Adipocyte (in vitro differentiated cells): ENCODE results near the gene TMPRSS9.
"Not testable (repeated sequence)": the region's sequence is repeated elsewhere in the genome, so short reads cannot be mapped to it uniquely, and the experiment has no call there.

Experiments
- DNase-seq: peaks from one replicate; pipeline ENCODE4 v3.0.0-alpha.2; 2015; ENCODE audit warnings: low read depth
- H3K27me3 ChIP-seq: replicated peaks from 2 replicates; pipeline ENCODE4 v1.7.0; 2013; ENCODE audit warnings: mild to moderate bottlenecking, low read length, moderate library complexity; ENCODE audit not compliant: control insufficient read depth, insufficient read depth
- H3K36me3 ChIP-seq: 2 replicates; pipeline ENCODE4 v1.7.0; 2013; ENCODE audit warnings: low read length, mild to moderate bottlenecking, moderate library complexity; ENCODE audit not compliant: control insufficient read depth, insufficient read depth, severe bottlenecking
- H3K4me1 ChIP-seq: 2 replicates; pipeline ENCODE4 v1.7.0; 2013; ENCODE audit warnings: mild to moderate bottlenecking, low read length, moderate library complexity; ENCODE audit not compliant: control insufficient read depth, insufficient read depth
- H3K4me3 ChIP-seq: 2 replicates; pipeline ENCODE4 v1.7.0; 2013; ENCODE audit warnings: mild to moderate bottlenecking, low read length, moderate library complexity
- H3K9ac ChIP-seq: 2 replicates; pipeline ENCODE4 v1.7.0; 2013; ENCODE audit warnings: mild to moderate bottlenecking, low read length, moderate library complexity
- H3K9me3 ChIP-seq: 2 replicates; pipeline ENCODE4 v1.7.0; 2013; ENCODE audit warnings: mild to moderate bottlenecking, low read length, moderate library complexity; ENCODE audit not compliant: control insufficient read depth

The TMPRSS9 gene

DNA sequence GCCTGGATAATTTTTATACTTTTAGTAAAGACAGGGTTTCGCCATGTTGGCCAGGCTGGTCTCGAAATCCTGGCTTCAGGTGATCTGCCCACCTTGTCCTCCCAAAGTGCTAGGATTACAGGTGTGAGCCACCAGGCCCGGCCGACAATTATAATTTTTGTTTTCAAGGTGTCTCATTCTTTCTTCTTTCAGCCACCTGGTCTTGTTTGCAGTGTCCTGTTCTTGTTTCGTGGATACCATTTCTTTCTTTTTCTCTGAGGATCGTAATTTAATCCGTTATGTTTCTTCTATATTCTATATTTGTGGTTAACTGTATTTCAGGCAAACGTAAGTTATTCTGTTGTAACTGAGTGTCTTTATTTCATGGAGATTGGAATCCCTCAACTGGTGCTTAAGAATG is 51.6 kb downstream of the TMPRSS9 start:
- Histone ChIP-seq H3K9me3 (peaks cover 17% of the 10 kb centered on the region), H3K9ac (no peak overlapping the region), H3K4me3 (no peak overlapping the region), H3K4me1 (no peaks in the 10 kb centered on the region), H3K27me3 (peaks cover 10% of the 10 kb centered on the region), H3K36me3 (no peaks in the 10 kb centered on the region)
- no peak for DNase-seq

DNA sequence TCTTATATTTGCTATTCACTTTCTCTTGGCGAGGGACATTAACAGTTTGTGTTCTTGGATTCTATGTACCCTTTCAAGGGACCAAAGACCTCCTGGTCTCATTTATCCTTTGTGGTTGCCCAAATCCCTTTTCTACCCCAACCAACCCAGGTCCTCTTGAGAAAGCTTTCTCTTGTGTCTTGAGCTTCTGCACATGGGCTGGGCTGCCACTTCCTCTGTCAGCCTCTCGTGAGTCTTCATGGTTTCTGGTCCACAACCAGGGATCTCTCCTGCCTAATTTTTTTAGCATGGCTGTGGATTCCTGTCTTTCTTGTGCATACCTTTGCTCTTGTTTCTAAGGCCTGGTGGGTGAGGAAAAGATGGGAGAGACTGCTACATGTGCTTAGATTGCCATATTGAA is 52.4 kb downstream of the TMPRSS9 start:
- Histone ChIP-seq H3K4me3 (no peak overlapping the region), H3K4me1 (no peaks in the 10 kb centered on the region), H3K36me3 (no peaks in the 10 kb centered on the region), H3K9ac (no peak overlapping the region), H3K27me3 (peaks cover 10% of the 10 kb centered on the region), H3K9me3 (peaks cover 17% of the 10 kb centered on the region)
- no peak for DNase-seq

DNA sequence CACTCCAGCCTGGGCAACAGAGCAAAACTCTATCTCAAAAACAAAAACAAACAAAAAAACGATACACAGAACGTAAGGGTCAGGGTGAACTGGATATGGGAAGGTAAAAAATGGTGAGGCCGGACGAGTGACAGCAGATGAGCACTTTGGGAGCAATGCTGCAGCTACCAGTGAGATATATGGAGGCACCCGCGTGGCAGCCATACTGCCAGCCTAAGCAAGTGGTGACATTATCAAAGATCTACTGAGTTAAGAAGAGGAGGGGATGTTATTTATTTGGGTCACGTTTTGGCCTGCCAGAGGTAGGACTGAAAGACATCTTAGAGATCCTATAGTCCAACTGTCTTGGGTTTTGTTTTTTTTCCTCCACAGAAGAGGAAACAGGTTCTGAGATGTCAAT is 53.1 kb downstream of the TMPRSS9 start:
- Histone ChIP-seq H3K9me3 (peaks cover 17% of the 10 kb centered on the region), H3K36me3 (peaks cover 3% of the 10 kb centered on the region), H3K4me1 (no peaks in the 10 kb centered on the region), H3K4me3 (no peak overlapping the region), H3K27me3 (peaks cover 10% of the 10 kb centered on the region), H3K9ac (no peak overlapping the region)
- DNase-seq = no peak

DNA sequence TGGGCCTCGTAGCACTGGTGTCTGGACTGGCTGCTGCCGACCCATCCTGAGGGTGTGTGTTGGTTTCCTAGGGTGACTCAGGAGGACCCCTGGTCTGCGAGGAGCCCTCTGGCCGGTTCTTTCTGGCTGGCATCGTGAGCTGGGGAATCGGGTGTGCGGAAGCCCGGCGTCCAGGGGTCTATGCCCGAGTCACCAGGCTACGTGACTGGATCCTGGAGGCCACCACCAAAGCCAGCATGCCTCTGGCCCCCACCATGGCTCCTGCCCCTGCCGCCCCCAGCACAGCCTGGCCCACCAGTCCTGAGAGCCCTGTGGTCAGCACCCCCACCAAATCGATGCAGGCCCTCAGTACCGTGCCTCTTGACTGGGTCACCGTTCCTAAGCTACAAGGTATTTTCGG is 53.6 kb downstream of the TMPRSS9 start:
- H3K27me3 ChIP-seq = peaks cover 10% of the 10 kb centered on the region
- no peaks in the 10 kb centered on the region for H3K4me1 ChIP-seq
- DNase-seq = no peak
- H3K9me3 ChIP-seq = peaks cover 17% of the 10 kb centered on the region
- H3K4me3 ChIP-seq = no peak overlapping the region
- peaks cover 3% of the 10 kb centered on the region for H3K36me3 ChIP-seq
- no peak overlapping the region for H3K9ac ChIP-seq

DNA sequence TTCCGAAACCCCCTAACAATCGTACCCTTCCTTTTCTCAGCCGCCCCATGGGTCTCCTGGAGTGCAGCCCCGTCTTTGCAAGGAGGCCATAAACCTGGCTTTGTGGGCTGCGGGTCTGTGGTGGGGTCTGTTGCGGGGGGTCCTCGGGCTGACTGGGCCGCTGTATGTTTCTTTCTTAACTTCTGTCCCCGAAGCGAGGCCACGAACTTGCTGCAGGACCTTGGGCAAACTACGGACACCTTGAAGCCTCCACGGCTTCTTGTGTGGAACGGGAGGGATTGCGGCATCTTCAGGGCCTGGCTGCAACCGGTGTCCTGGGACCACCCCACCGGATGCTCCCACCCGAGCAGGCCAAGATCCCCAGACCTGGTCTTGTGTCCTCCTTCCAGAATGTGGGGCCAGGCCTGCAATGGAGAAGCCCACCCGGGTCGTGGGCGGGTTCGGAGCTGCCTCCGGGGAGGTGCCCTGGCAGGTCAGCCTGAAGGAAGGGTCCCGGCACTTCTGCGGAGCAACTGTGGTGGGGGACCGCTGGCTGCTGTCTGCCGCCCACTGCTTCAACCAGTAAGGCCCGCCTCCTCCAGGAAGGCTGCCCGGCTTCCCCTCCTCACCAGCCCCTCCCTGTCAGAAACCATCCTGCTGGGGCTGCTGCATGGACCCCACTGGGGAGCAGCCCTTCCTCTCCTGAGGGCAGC is 55.4 kb downstream of the TMPRSS9 start:
- Histone ChIP-seq H3K9me3 (peaks cover 7% of the 10 kb centered on the region), H3K4me3 (no peak overlapping the region), H3K27me3 (no peaks in the 10 kb centered on the region), H3K36me3 (peaks cover 4% of the 10 kb centered on the region), H3K4me1 (no peaks in the 10 kb centered on the region), H3K9ac (no peak overlapping the region)
- DNase-seq = no peak

DNA sequence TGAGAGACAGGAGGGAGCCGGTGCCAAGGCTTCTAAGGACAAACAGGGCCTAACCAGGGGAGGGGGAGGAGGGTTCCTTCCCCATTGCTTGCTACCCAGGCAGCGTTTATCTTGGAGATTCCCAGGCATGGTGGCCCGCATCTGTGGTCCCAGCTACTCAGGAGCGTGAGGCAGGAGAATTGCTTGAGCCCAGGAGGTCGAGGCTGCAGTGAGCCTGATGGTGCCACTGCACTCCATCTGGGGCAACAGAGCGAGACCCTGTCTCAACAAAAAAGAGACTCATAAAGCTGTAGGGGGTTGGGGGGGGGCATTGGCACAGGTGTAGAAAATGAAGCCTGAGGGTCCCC is 55.9 kb downstream of the TMPRSS9 start:
- Histone ChIP-seq H3K4me3 (no peak overlapping the region), H3K9ac (no peak overlapping the region), H3K27me3 (no peaks in the 10 kb centered on the region), H3K4me1 (no peaks in the 10 kb centered on the region), H3K9me3 (peaks cover 7% of the 10 kb centered on the region), H3K36me3 (peaks cover 6% of the 10 kb centered on the region)
- no peak for DNase-seq

DNA sequence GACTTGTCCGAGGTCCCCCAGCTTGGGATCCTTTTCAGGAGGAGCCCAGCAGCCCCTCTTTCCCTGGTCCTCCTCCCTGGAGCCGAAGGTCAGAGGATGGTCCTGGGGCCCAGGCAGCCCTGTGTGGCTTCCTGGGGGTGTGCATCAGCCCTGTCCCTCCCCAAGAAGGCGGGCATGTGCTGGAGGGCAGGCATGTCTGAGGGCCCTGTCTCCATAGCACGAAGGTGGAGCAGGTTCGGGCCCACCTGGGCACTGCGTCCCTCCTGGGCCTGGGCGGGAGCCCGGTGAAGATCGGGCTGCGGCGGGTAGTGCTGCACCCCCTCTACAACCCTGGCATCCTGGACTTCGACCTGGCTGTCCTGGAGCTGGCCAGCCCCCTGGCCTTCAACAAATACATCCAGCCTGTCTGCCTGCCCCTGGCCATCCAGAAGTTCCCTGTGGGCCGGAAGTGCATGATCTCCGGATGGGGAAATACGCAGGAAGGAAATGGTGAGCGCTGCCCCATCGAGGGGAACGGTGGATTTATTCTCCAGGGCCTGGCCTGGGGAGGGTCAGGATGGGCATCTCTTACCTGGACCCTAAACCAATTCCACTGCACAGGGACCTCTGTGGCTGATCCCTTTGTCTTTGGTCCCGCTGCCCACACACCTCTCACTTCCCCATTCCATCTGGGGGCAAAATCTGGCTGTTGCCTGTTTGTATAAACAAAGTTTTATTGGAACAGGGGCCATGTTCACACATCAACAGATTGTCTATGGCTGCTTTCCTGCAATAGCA is 56.4 kb downstream of the TMPRSS9 start:
- no peak for DNase-seq
- no peaks in the 10 kb centered on the region for H3K27me3 ChIP-seq
- H3K4me1 ChIP-seq = no peaks in the 10 kb centered on the region
- H3K36me3 ChIP-seq = peaks cover 6% of the 10 kb centered on the region
- no peak overlapping the region for H3K9ac ChIP-seq
- H3K9me3 ChIP-seq = peaks cover 5% of the 10 kb centered on the region
- no peak overlapping the region for H3K4me3 ChIP-seq

DNA sequence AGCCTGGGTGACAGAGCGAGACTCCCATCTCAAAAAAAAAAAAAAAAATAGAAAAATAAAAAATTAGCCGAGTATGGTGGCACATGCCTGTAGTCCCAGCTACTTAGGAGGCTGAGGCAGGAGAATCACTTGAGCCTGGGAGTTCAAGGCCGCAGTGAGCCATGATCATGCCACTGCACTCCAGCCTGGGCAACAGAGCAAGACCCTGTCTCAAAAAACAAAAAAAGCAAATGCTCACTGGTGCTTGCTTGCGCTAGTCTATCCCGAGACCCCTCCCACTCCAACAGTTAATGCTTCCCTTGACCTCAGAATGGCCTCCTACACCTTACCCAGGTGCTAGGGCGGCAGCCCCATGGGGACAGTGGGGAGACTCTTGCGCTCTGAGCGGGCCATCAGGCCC is 57.4 kb downstream of the TMPRSS9 start:
- H3K4me1 ChIP-seq, H3K4me3 ChIP-seq, H3K9me3 ChIP-seq, H3K27me3 ChIP-seq, DNase-seq, H3K9ac ChIP-seq, H3K36me3 ChIP-seq: not testable (repeated sequence)

DNA sequence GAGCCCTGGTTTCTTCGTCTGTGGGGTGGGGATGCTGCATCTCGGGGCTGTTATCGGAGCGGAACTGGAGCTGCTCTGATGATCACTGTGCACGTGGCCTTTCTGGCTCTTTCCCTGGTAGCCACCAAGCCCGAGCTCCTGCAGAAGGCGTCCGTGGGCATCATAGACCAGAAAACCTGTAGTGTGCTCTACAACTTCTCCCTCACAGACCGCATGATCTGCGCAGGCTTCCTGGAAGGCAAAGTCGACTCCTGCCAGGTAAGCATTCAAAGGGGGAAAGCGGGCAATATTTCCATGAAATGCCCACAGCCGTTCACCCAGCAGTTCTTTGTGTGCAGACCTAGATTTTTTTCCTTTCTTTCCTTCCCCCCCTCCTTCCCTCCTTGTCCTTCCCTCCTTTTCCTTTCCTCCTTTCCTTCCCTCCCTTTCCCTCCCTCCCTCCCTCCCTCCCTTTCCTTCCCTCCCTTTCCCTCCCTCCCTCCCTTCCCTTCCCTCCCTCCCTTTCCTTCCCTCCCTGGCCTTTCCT is 57.9 kb downstream of the TMPRSS9 start:
- peaks cover 6% of the 10 kb centered on the region for H3K36me3 ChIP-seq
- no peak overlapping the region for H3K4me3 ChIP-seq
- H3K4me1 ChIP-seq = no peaks in the 10 kb centered on the region
- no peak for DNase-seq
- H3K9me3 ChIP-seq = no peaks in the 10 kb centered on the region
- no peak overlapping the region for H3K9ac ChIP-seq
- H3K27me3 ChIP-seq = no peaks in the 10 kb centered on the region

DNA sequence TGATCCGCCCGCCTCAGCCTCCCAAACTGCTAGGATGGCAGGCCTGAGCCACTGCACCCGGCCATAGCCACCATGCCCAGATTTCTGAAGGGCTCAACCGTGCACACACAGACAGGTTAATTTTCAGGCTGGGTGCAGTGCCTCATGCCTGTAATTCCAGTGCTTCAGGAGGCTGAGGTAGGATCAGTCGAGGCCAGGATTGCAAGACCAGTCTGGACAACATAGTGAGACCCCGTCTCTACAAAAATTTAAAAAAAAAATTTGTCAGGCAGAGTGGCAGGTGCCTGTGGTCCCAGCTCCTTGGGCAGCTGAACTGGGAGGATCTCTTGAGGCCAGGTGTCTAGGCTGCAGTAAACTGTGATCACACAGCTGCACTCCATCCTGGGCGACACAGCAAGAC is 59.7 kb downstream of the TMPRSS9 start:
- Histone ChIP-seq H3K9ac (no peak overlapping the region), H3K27me3 (no peaks in the 10 kb centered on the region)
- DNase-seq = no peak

DNA sequence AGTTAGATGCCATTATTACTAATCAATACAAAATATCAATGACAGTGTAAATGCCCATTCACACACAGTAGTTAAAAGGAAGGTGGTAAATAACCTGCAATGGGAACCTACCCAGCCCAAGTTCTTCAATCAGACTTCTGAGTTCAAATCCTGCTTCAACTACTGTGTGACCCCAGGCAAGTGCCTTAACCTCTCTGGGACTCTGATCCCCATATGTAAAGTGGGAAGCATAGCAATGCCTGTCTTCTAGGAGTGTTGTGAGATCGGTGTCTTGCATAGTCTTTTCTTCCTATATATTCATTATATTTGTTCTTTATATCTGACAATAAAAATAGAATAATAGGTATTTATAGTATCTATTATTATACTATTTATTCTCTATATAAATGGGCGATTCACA is 60.4 kb downstream of the TMPRSS9 start:
- H3K27me3 ChIP-seq = no peaks in the 10 kb centered on the region
- DNase-seq = no peak
- H3K4me1 ChIP-seq = peaks cover 2% of the 10 kb centered on the region
- H3K36me3 ChIP-seq = peaks cover 9% of the 10 kb centered on the region
- H3K4me3 ChIP-seq = no peak overlapping the region
- H3K9me3 ChIP-seq = no peaks in the 10 kb centered on the region
- H3K9ac ChIP-seq = no peak overlapping the region

More for the DNA sequence above, 59.7 kb downstream of the TMPRSS9 start:
- Histone ChIP-seq H3K36me3 (peaks cover 9% of the 10 kb centered on the region), H3K4me3 (no peak overlapping the region), H3K4me1 (no peaks in the 10 kb centered on the region), H3K9me3 (no peaks in the 10 kb centered on the region)
